CD4-positive, alpha-beta memory T cell (primary cell): ENCODE results near the gene KCNQ1. TPM values are rescaled to one million over a fixed set of nuclear protein-coding genes. Genes with fewer than 3 reads are reported as not detected.
A peak's percentile ranks its signal among the peaks of the same experiment; 100 is the strongest.

Experiments
- CTCF ChIA-PET: fragments of 350-600 bp; sonication (Branson Sonifier 250); formaldehyde crosslinking; loops from one replicate; lab custom pipeline; 2021; ENCODE audit warnings: inconsistent platforms; ENCODE audit not compliant: partially characterized antibody; lab: Charles Lee
- POLR2A ChIA-PET: fragments of 350-600 bp; sonication (Branson Sonifier 250); formaldehyde crosslinking; loops from one replicate; lab custom pipeline; 2021; ENCODE audit not compliant: partially characterized antibody; lab: Charles Lee
- DNase-seq, 5 donors: peaks; one replicate each; pipeline versions ENCODE4 v3.0.0 to v3.0.0-alpha.2; 2020 to 2022; ENCODE audit warnings: mixed read lengths in 1 of 5
- H3K27ac ChIP-seq: one replicate; pipeline ENCODE4 v1.7.0; 2013; ENCODE audit warnings: low read depth, low read length
- H3K27me3 ChIP-seq: 2 replicates; pipeline ENCODE4 v1.7.0; 2013; ENCODE audit warnings: mild to moderate bottlenecking, low read length, moderate library complexity; ENCODE audit not compliant: insufficient read depth
- H3K36me3 ChIP-seq: 2 replicates; pipeline ENCODE4 v1.7.0; 2013; ENCODE audit warnings: mild to moderate bottlenecking, low read length, moderate library complexity; ENCODE audit not compliant: insufficient read depth
- H3K4me1 ChIP-seq: 2 replicates; pipeline ENCODE4 v1.7.0; 2013; ENCODE audit warnings: mild to moderate bottlenecking, low read length, moderate library complexity; ENCODE audit not compliant: insufficient read depth
- H3K4me3 ChIP-seq, 2 donors: one replicate each; pipeline ENCODE4 v1.7.0; 2013; ENCODE audit warnings: low read length in 2 of 2, mild to moderate bottlenecking in 1 of 2
- H3K9me3 ChIP-seq, 2 donors: one replicate each; pipeline ENCODE4 v1.7.0; 2013; ENCODE audit warnings: low read length in 2 of 2, control low read depth in 1 of 2; ENCODE audit not compliant: control insufficient read depth in 1 of 2
- H3K27ac Mint-ChIP-seq, 7 donors: one replicate each; pipeline ENCODE4 v1.8.0; 2020 to 2021; ENCODE audit warnings: mixed read lengths in 7 of 7, mild to moderate bottlenecking in 6 of 7, inconsistent platforms in 3 of 7, moderate library complexity in 3 of 7
- H3K27me3 Mint-ChIP-seq, 2 donors: one replicate each; pipeline ENCODE4 v1.8.0; 2020 to 2021; ENCODE audit warnings: mixed read lengths in 2 of 2
- H3K36me3 Mint-ChIP-seq, 2 donors: one replicate each; pipeline ENCODE4 v1.8.0; 2020 to 2021; ENCODE audit warnings: mixed read lengths in 2 of 2, inconsistent platforms in 1 of 2, mild to moderate bottlenecking in 1 of 2
- H3K4me1 Mint-ChIP-seq, 4 donors: one replicate each; pipeline ENCODE4 v1.8.0; 2020 to 2021; ENCODE audit warnings: mixed read lengths in 4 of 4, mild to moderate bottlenecking in 1 of 4
- H3K4me3 Mint-ChIP-seq, 8 donors: one replicate each; pipeline ENCODE4 v1.8.0; 2020 to 2021; ENCODE audit warnings: mixed read lengths in 8 of 8, mild to moderate bottlenecking in 7 of 8, moderate library complexity in 6 of 8, inconsistent platforms in 3 of 8
- H3K9me3 Mint-ChIP-seq, 8 donors: one replicate each; pipeline ENCODE4 v1.8.0; 2020 to 2021; ENCODE audit warnings: mixed read lengths in 8 of 8, mild to moderate bottlenecking in 5 of 8, inconsistent platforms in 3 of 8, moderate library complexity in 1 of 8
- intact Hi-C: fragments of 100-400 bp; cut with micrococcal nuclease; formaldehyde crosslinking; loops from one replicate; pipeline ENCODE4 v1.15.1; 2023
- polyA plus RNA-seq, 2 donors: library from polyadenylated mRNA; unstranded; fragments of 300-500 nt; fragmentation: Illumina TruSeq; gene quantifications; one replicate each; pipeline ENCODE4 v1.2.3, GENCODE V29; 2021
- total RNA-seq, 2 experiments: library from RNA; stranded (reverse); gene quantifications; one replicate each; pipeline ENCODE4 v1.2.3, GENCODE V29; 2021

Gene KCNQ1
- total and polyA plus RNA-seq, 4 experiments from 2014 or later: 5.4 to 21.7 (median 21.5) TPM

GRCh38 chr11:2813141-2813908 is 368.5 kb downstream of the KCNQ1 start:
- Mint-ChIP-seq H3K9me3 (peaks cover 3 to 26% (median 19%) of the 10 kb centered on the region in 8 donors), H3K27ac (peak overlapping the region in 1 of 7 donors; percentile 58), H3K36me3 (peaks cover 15 to 37% of the 10 kb centered on the region in 2 donors), H3K4me1 (peaks cover 9 to 29% (median 11%) of the 10 kb centered on the region in 4 donors), H3K27me3 (no peaks in the 10 kb centered on the region), H3K4me3 (no peak overlapping the region)
- Histone ChIP-seq H3K9me3 (peaks cover 0 to 3% of the 10 kb centered on the region in 2 donors), H3K4me3 (no peak overlapping the region), H3K4me1 (no peaks in the 10 kb centered on the region), H3K27me3 (no peaks in the 10 kb centered on the region), H3K27ac (no peak overlapping the region), H3K36me3 (no peaks in the 10 kb centered on the region)
- CTCF ChIA-PET: no interaction called here
- intact Hi-C loops: no loop called here
- no peak for DNase-seq
- POLR2A ChIA-PET: no interaction called here

- Mint-ChIP-seq H3K9me3 (peaks cover 3 to 32% (median 24%) of the 10 kb centered on the region in 8 donors), H3K36me3 (peaks cover 17 to 42% of the 10 kb centered on the region in 2 donors), H3K27ac (no peak overlapping the region), H3K27me3 (no peaks in the 10 kb centered on the region), H3K4me1 (peaks cover 6 to 24% (median 10%) of the 10 kb centered on the region in 4 donors), H3K4me3 (no peak overlapping the region)
- Histone ChIP-seq H3K36me3 (no peaks in the 10 kb centered on the region), H3K4me3 (no peak overlapping the region), H3K27me3 (no peaks in the 10 kb centered on the region), H3K9me3 (peaks cover 0 to 9% of the 10 kb centered on the region in 2 donors), H3K4me1 (no peaks in the 10 kb centered on the region), H3K27ac (no peak overlapping the region)
- no peak for DNase-seq
- intact Hi-C loops: no loop called here
- CTCF ChIA-PET: no interaction called here
- POLR2A ChIA-PET: no interaction called here
Observed at GRCh38 chr11:2813968-2814367, 369.2 kb downstream of the KCNQ1 start.

- intact Hi-C loops: no loop called here
- Mint-ChIP-seq H3K4me1 (peaks cover 1 to 20% (median 5%) of the 10 kb centered on the region in 4 donors), H3K27ac (no peak overlapping the region), H3K9me3 (peaks cover 3 to 40% (median 29%) of the 10 kb centered on the region in 8 donors), H3K4me3 (no peak overlapping the region), H3K27me3 (no peaks in the 10 kb centered on the region), H3K36me3 (peaks cover 21 to 44% of the 10 kb centered on the region in 2 donors)
- no peak for DNase-seq
- POLR2A ChIA-PET: no interaction called here
- Histone ChIP-seq H3K4me3 (no peak overlapping the region), H3K27me3 (no peaks in the 10 kb centered on the region), H3K27ac (no peak overlapping the region), H3K4me1 (no peaks in the 10 kb centered on the region), H3K36me3 (no peaks in the 10 kb centered on the region), H3K9me3 (peaks cover 0 to 12% of the 10 kb centered on the region in 2 donors)
- CTCF ChIA-PET: no interaction called here
Observed at GRCh38 chr11:2814751-2815150, 369.9 kb downstream of the KCNQ1 start.

- Mint-ChIP-seq H3K4me1 (peaks cover 1 to 12% (median 5%) of the 10 kb centered on the region in 4 donors), H3K27ac (peak overlapping the region in 1 of 7 donors; percentile 41), H3K9me3 (peaks cover 3 to 48% (median 36%) of the 10 kb centered on the region in 8 donors), H3K4me3 (peak overlapping the region in 1 of 8 donors; percentile 61), H3K27me3 (no peaks in the 10 kb centered on the region), H3K36me3 (peaks cover 25 to 53% of the 10 kb centered on the region in 2 donors)
- no peak overlapping the region for H3K4me3 ChIP-seq
- no peak for DNase-seq
- peaks cover 0 to 12% of the 10 kb centered on the region in 2 donors for H3K9me3 ChIP-seq
- no peaks in the 10 kb centered on the region for H3K4me1 ChIP-seq
- no peaks in the 10 kb centered on the region for H3K27me3 ChIP-seq
- H3K27ac ChIP-seq: no peak overlapping the region
- no peaks in the 10 kb centered on the region for H3K36me3 ChIP-seq
- intact Hi-C loops: no loop called here
- ChIA-PET CTCF (no interaction called here), POLR2A (no interaction called here)
Observed at GRCh38 chr11:2815762-2816496, 371.1 kb downstream of the KCNQ1 start.

GRCh38 chr11:2816523-2816922 is 371.7 kb downstream of the KCNQ1 start:
- no peaks in the 10 kb centered on the region for H3K27me3 ChIP-seq
- H3K36me3 ChIP-seq: no peaks in the 10 kb centered on the region
- CTCF ChIA-PET: no interaction called here
- Mint-ChIP-seq H3K36me3 (peaks cover 25 to 55% of the 10 kb centered on the region in 2 donors), H3K27me3 (no peaks in the 10 kb centered on the region), H3K4me3 (no peak overlapping the region), H3K27ac (no peak overlapping the region), H3K4me1 (peaks cover 0 to 8% (median 4%) of the 10 kb centered on the region in 4 donors), H3K9me3 (peaks cover 3 to 49% (median 36%) of the 10 kb centered on the region in 8 donors)
- no peak overlapping the region for H3K27ac ChIP-seq
- POLR2A ChIA-PET: no interaction called here
- peaks cover 0 to 12% of the 10 kb centered on the region in 2 donors for H3K9me3 ChIP-seq
- H3K4me3 ChIP-seq: no peak overlapping the region
- DNase-seq: no peak
- intact Hi-C loops: no loop called here
- no peaks in the 10 kb centered on the region for H3K4me1 ChIP-seq

- peaks cover 29 to 60% of the 10 kb centered on the region in 2 donors for H3K36me3 Mint-ChIP-seq
- Histone ChIP-seq H3K4me1 (no peaks in the 10 kb centered on the region), H3K4me3 (no peak overlapping the region), H3K9me3 (peaks cover 0 to 12% of the 10 kb centered on the region in 2 donors), H3K27ac (no peak overlapping the region), H3K36me3 (no peaks in the 10 kb centered on the region), H3K27me3 (no peaks in the 10 kb centered on the region)
- no peak overlapping the region for H3K27ac Mint-ChIP-seq
- H3K4me1 Mint-ChIP-seq: peaks cover 0 to 6% (median 3%) of the 10 kb centered on the region in 4 donors
- no peak for DNase-seq
- POLR2A ChIA-PET: no interaction called here
- intact Hi-C loops: no loop called here
- peaks cover 3 to 54% (median 38%) of the 10 kb centered on the region in 8 donors for H3K9me3 Mint-ChIP-seq
- CTCF ChIA-PET: no interaction called here
- H3K27me3 Mint-ChIP-seq: no peaks in the 10 kb centered on the region
- no peak overlapping the region for H3K4me3 Mint-ChIP-seq
Observed at GRCh38 chr11:2816941-2817421, 372.2 kb downstream of the KCNQ1 start.

GRCh38 chr11:2817431-2817830 is 372.6 kb downstream of the KCNQ1 start:
- CTCF ChIA-PET: no interaction called here

More at GRCh38 chr11:2817431-2817830, 372.6 kb downstream of the KCNQ1 start:
- no peak overlapping the region for H3K4me3 Mint-ChIP-seq
- intact Hi-C loops: no loop called here
- no peak overlapping the region for H3K27ac Mint-ChIP-seq
- H3K9me3 ChIP-seq: peaks cover 0 to 12% of the 10 kb centered on the region in 2 donors
- H3K36me3 Mint-ChIP-seq: peaks cover 34 to 65% of the 10 kb centered on the region in 2 donors
- no peaks in the 10 kb centered on the region for H3K27me3 ChIP-seq
- no peaks in the 10 kb centered on the region for H3K4me1 ChIP-seq
- H3K27me3 Mint-ChIP-seq: no peaks in the 10 kb centered on the region
- peaks cover 3 to 58% (median 42%) of the 10 kb centered on the region in 8 donors for H3K9me3 Mint-ChIP-seq
- DNase-seq: no peak
- H3K4me3 ChIP-seq: no peak overlapping the region
- H3K27ac ChIP-seq: no peak overlapping the region
- POLR2A ChIA-PET: no interaction called here
- peaks cover 0 to 1% (median under 1%) of the 10 kb centered on the region in 4 donors for H3K4me1 Mint-ChIP-seq
- H3K36me3 ChIP-seq: no peaks in the 10 kb centered on the region
